Stimulated activated CD4-positive, alpha-beta T cell treated with anti-CD3 and anti-CD28 coated beads, TNF-alpha, amount 100 ng/mL, for 4 hours (primary cell): ENCODE data around the gene ANKS4B.
"Not testable (repeated sequence)": the region's sequence is repeated elsewhere in the genome, so short reads cannot be mapped to it uniquely, and the experiment has no call there.

Experiments
- DNase-seq, 3 experiments: peaks; one replicate each; pipeline ENCODE4 v3.0.0-alpha.2; 2020; ENCODE audit warnings: low read depth in 3 of 3

ANKS4B gene

GRCh38 chr16:21219551-21219950 lies 13.9 kb upstream of the ANKS4B start:
- no peak for DNase-seq

GRCh38 chr16:21222495-21223337 lies 10.8 kb upstream of the ANKS4B start:
- no peak for DNase-seq

GRCh38 chr16:21223787-21224186 lies 9.7 kb upstream of the ANKS4B start:
- DNase-seq = no peak

- no peak for DNase-seq
Measured at GRCh38 chr16:21224800-21225199, 8.7 kb upstream of the ANKS4B start.

- DNase-seq = no peak
Measured at GRCh38 chr16:21226749-21227148, 6.8 kb upstream of the ANKS4B start.

GRCh38 chr16:21227866-21228265 lies 5.6 kb upstream of the ANKS4B start:
- DNase-seq = no peak

GRCh38 chr16:21228361-21228872 lies 5.1 kb upstream of the ANKS4B start:
- DNase-seq = no peak

- DNase-seq = no peak
Measured at GRCh38 chr16:21233045-21233520, 416 bp upstream of the ANKS4B start.

- DNase-seq = no peak
Measured at GRCh38 chr16:21235199-21235585, 1.7 kb downstream of the ANKS4B start.

GRCh38 chr16:21236831-21237230 lies 3.3 kb downstream of the ANKS4B start:
- no peak for DNase-seq

GRCh38 chr16:21239646-21240045 lies 6.1 kb downstream of the ANKS4B start:
- DNase-seq = no peak

GRCh38 chr16:21242756-21243155 lies 9.3 kb downstream of the ANKS4B start:
- DNase-seq = no peak

- DNase-seq = no peak
Measured at GRCh38 chr16:21244518-21245215, 11.2 kb downstream of the ANKS4B start.

- not testable (repeated sequence) for DNase-seq
Measured at GRCh38 chr16:21248179-21248578, 14.7 kb downstream of the ANKS4B start.

- DNase-seq = no peak
Measured at GRCh38 chr16:21250072-21250923, 16.8 kb downstream of the ANKS4B start.

- no peak for DNase-seq
Measured at GRCh38 chr16:21253470-21253869, 20.0 kb downstream of the ANKS4B start.

GRCh38 chr16:21256636-21257035 lies 23.1 kb downstream of the ANKS4B start:
- no peak for DNase-seq

GRCh38 chr16:21257284-21257683 lies 23.8 kb downstream of the ANKS4B start:
- no peak for DNase-seq

GRCh38 chr16:21260870-21261791 lies 27.6 kb downstream of the ANKS4B start:
- DNase-seq = no peak

GRCh38 chr16:21262779-21263639 lies 29.5 kb downstream of the ANKS4B start:
- DNase-seq = no peak
